Epithelial cell of esophagus (primary cell): ENCODE results near the gene TMEM163.

ENCODE experiments used
- DNase-seq: peaks from one replicate; pipeline ENCODE4 v3.0.0; 2010; ENCODE audit warnings: low read depth
- H3K4me3 ChIP-seq: 2 replicates; pipeline ENCODE4 v1.5.1; 2011; ENCODE audit warnings: mild to moderate bottlenecking, low read length, control low read depth
- TF ChIP-seq, protein P1 (sequence below): IDR thresholded peaks from 2 replicates; pipeline ENCODE4 v1.5.1; 2011; ENCODE audit warnings: low read depth, mild to moderate bottlenecking, low read length, control low read depth, inconsistent platforms; ENCODE audit not compliant: insufficient read depth; ENCODE audit errors: missing control alignments

Gene TMEM163

DNA sequence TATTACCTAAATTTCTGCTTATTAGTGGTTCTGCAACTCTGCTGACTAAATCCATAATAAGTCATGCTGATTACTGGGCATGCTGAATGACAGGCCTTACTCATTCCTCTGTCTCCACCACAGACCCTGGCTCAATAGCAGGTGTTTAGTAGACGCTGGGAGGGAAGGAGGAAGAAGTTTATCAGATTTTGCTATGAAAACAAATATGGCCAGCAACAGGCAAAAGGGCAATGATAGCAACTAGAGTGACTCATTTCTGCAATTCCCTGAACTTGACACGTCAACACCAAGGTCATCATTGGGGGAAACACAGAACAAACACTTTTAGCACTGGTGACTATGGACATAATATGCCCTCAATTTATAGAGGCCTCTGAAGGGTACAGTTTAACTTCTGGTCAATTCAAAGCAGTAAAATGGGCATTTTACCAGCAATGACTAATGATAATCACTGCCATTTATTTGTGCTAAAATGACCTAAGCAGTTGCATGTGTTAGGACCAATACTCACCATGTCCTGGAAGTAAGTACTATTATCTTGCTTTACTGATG is 35.2 kb downstream of the TMEM163 start:
- TF ChIP-seq, protein P1, sequence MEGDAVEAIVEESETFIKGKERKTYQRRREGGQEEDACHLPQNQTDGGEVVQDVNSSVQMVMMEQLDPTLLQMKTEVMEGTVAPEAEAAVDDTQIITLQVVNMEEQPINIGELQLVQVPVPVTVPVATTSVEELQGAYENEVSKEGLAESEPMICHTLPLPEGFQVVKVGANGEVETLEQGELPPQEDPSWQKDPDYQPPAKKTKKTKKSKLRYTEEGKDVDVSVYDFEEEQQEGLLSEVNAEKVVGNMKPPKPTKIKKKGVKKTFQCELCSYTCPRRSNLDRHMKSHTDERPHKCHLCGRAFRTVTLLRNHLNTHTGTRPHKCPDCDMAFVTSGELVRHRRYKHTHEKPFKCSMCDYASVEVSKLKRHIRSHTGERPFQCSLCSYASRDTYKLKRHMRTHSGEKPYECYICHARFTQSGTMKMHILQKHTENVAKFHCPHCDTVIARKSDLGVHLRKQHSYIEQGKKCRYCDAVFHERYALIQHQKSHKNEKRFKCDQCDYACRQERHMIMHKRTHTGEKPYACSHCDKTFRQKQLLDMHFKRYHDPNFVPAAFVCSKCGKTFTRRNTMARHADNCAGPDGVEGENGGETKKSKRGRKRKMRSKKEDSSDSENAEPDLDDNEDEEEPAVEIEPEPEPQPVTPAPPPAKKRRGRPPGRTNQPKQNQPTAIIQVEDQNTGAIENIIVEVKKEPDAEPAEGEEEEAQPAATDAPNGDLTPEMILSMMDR = no peak
- H3K4me3 ChIP-seq = no peak overlapping the region
- peak; percentile 57 for DNase-seq

DNA sequence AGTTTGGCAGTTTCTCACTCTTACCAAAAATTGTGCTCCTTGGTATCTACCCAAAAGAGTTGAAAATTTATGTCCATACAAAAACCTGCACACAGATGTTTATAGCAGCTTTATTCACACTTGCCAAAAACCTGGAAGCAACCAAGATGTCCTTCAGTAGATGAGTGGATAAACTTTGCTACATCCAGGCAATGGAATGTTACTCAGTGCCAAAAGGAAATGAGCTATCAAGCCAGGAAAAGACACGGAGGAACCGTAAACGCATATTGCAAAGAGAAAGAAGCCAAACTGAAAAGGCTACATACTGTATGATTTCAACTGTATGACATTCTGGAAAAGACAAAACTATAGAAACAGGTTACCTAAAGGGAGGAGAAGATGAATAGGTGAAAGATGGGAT is 36.1 kb downstream of the TMEM163 start:
- TF ChIP-seq, protein P1 = no peak
- DNase-seq = no peak
- H3K4me3 ChIP-seq = no peak overlapping the region

DNA sequence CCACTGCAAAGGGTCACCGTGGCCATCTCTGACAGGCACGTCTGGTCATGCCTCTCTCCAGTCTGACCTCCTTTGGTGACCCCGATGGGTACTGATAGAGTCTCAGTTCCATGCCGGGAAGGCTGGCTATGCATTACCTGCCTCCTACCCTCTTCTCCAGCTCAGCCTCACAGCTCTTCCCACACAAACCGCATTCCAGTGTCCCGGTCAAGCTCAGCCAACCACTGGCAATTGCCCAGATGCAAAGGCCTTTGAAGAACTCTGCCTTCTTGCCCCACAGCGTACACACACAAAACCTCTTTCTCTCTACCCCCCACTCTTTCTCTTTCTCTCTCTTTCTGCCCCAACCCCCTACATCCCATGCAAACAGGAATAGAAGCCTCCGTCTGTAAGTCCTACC is 37.6 kb downstream of the TMEM163 start:
- DNase-seq = no peak
- H3K4me3 ChIP-seq = no peak overlapping the region
- TF ChIP-seq, protein P1 = no peak

DNA sequence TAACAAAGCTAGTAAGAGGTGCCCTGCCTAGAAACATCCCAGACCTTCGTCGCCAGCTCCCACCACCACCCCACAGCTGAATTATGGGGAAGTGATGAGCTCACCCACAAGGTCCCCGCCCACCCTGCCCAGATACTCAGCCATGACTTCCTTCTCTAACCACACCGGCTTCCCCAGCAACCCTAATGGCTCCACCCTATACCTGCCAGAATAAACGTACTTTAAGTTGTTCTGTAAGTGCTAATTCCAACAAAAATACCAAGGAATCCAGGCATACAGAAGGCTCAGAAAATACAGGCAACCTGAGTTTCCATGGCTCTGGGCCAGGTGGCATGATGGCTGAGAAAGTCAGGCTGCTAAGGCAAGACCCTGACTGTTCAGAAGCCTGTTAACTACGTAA is 39.1 kb downstream of the TMEM163 start:
- no peak overlapping the region for H3K4me3 ChIP-seq
- peak; percentile 10 for DNase-seq
- TF ChIP-seq, protein P1 = no peak

DNA sequence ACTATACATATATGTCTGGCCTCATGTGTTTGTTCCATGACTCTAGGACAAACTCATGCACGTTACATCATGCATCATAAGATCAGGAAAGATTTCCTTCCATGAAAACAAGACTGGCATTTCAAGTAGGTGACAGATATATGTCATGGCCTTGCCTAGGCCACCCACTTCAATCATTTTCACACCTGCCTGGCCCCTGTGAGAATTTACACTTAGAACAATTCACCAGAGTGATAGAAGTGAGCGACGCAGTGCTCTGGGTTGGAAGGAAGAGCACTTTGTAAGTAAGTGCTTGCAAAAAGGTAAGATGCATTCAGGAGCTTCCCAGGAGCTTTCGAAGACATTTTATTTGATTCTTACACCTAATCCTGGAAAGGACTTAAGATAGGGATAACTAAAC is 39.5 kb downstream of the TMEM163 start:
- TF ChIP-seq, protein P1 = no peak
- no peak for DNase-seq
- H3K4me3 ChIP-seq = no peak overlapping the region

DNA sequence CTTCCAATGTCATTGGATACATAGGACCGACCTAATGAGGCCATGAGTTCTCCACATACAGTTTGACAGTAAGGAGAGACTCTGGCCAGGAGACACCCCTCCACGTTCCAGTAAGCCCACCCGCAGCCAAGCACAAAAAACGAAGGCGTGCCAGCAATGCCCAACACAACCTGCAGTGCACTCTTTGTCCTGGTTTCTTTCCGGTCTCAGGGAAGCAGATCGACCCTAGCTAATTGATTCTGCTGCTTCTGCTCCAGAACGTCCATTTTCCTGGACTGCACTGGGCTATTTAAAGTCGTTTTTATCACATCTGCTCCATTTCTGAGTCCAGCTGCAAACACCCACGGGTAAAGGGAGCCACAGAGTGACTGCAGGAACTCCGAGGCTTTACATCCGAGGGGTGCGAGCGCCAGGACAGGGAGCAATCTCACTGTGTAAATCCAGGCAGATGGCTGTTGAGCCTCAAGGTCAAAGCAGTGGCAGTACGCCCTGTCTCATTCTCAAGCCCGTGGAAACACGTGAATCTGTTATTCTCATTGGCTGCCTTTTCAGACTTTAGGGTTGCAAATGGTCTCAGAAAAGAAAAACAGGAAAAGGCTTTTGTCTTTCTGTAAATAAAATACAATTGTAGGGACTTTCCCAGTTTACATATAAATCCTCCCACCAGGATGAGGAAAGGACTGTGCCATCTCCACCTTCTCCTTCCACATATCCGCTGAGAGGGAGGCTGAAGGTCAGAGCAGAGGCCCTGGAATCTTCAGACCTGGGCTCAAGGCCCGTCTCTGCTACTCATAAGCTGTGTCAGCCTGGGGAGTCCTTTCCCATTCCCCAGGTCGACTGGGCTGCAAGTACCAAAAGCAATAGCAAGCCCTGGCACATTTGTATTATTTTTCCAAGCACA is 40.7 kb downstream of the TMEM163 start:
- TF ChIP-seq, protein P1 = no peak
- no peak for DNase-seq

DNA sequence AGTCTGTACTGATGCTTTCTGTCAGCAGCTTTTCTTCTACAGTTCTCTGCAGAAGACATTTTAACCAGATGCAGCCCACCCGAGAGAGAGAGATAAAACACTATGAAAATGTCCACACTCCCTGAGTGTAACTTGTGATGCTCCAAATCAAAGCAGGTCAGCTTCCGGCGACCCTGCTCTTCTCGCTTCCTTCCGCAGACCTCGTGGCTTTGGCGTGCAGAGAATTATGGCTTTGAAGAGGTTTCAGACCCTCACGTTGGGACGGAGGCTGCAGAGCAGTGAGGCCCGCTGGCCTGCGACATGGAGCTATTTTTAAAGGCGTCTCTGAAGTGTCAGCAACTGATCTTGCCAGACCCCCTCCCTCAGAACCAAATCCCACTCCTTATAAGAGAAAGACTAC is 41.8 kb downstream of the TMEM163 start:
- no peak overlapping the region for H3K4me3 ChIP-seq
- no peak for DNase-seq
- TF ChIP-seq, protein P1 = no peak

More for the DNA sequence above, 40.7 kb downstream of the TMEM163 start:
- H3K4me3 ChIP-seq = no peak overlapping the region
